H1 (cell line): ENCODE data around the gene NOXO1.

Experiments
- JUND ChIP-seq: IDR thresholded peaks from 2 replicates; pipeline ENCODE4 v1.6.1; 2011; ENCODE audit warnings: mild to moderate bottlenecking, improper control_type of control experiment, low read length
- TEAD4 ChIP-seq: IDR thresholded peaks from 2 replicates; pipeline ENCODE4 v1.6.1; 2012; ENCODE audit warnings: low read depth, low read length, inconsistent platforms, mixed read lengths
- YY1 ChIP-seq: IDR thresholded peaks from 2 replicates; pipeline ENCODE4 v1.6.1; 2011; ENCODE audit warnings: low read depth, mild to moderate bottlenecking, low read length
- TF ChIP-seq, protein P1 (sequence below): IDR thresholded peaks from 2 replicates; pipeline ENCODE4 v1.6.1; 2012; ENCODE audit warnings: inconsistent platforms

DNA sequence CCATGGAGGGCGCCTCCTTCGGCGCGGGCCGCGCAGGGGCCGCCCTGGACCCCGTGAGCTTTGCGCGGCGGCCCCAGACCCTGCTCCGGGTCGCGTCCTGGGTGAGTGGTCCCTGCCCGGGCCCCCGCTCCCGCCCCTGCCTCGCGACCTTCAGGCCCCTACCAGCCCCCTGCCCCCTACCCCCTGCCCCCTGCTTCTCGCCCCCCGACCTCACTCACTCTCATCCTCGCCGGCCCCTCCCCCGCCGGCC lies 8.8 kb upstream of the NOXO1 start:
- TF ChIP-seq YY1 (no peak), JUND (no peak), TEAD4 (no peak)
- TF ChIP-seq, protein P1, sequence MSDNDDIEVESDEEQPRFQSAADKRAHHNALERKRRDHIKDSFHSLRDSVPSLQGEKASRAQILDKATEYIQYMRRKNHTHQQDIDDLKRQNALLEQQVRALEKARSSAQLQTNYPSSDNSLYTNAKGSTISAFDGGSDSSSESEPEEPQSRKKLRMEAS = no peak
